HepG2 (cell line): ENCODE data around the gene PLCB4. TPM values are rescaled to one million over a fixed set of nuclear protein-coding genes. Genes with fewer than 3 reads are reported as not detected.
A peak's percentile ranks its signal among the peaks of the same experiment; 100 is the strongest.

Source experiments
- ATAC-seq: fragments of 200-7000 bp; cut with Tn5 transposase; 3 replicates; pipeline ENCODE4 v1.9.1; 2020; ENCODE audit warnings: mild to moderate bottlenecking, moderate library complexity
- BruUV-seq: library from RNA; stranded (reverse); fragments of 400-500 nt; replicated peaks from 2 replicates; lab custom pipeline; 2021; lab: Mats Ljungman, UMichigan
- CTCF ChIA-PET: fragments of 300-600 bp; formaldehyde crosslinking; extraction: SDS; loops from one replicate; lab custom pipeline; 2021; ENCODE audit warnings: low total read pairs, inconsistent platforms, low intra/inter-chr PET ratio; lab: Yijun Ruan, JAX
- POLR2A ChIA-PET: fragments of 350-600 bp; sonication (Branson Sonifier 250); formaldehyde crosslinking; loops from one replicate; lab custom pipeline; 2020; ENCODE audit warnings: antibody characterized with exemption, inconsistent platforms; lab: Yijun Ruan, JAX
- DNase-seq: peaks from one replicate; pipeline ENCODE4 v3.0.0-alpha.2; 2015; ENCODE audit warnings: low spot score
- FAIRE-seq: peaks from 3 replicates; lab custom pipeline; 2011; peaks lifted over from hg19 to GRCh38; lab: Jason Lieb, UNC
- H2AFZ ChIP-seq: one replicate; pipeline ENCODE4 v1.6.1; 2011; ENCODE audit warnings: low read length, inconsistent platforms
- H3K27ac ChIP-seq: fragments of 300-600 bp; 3 replicates; pipeline ENCODE4 v1.8.0; 2011; ENCODE audit warnings: mixed run types, mild to moderate bottlenecking, mixed read lengths, low read length, inconsistent platforms; ENCODE audit not compliant: insufficient read depth; ENCODE audit errors: extremely low read length
- H3K27me3 ChIP-seq, 2 experiments: fragments of 200-600 bp in 1 of 2; 2 replicates in 1 of 2; 3 replicates in 1 of 2; pipeline versions ENCODE4 v1.6.0 to v1.8.0; 2011; ENCODE audit warnings: low read length in 2 of 2, mild to moderate bottlenecking in 2 of 2, moderate library complexity in 2 of 2, inconsistent platforms in 1 of 2; ENCODE audit not compliant: insufficient read depth in 2 of 2, control insufficient read depth in 1 of 2
- H3K36me3 ChIP-seq, 2 experiments: fragments of 200-600 bp in 1 of 2; replicated peaks in 1 of 2; 2 replicates in 1 of 2; 3 replicates in 1 of 2; pipeline versions ENCODE4 v1.5.1 to v1.8.0; 2011; ENCODE audit warnings: low read length in 2 of 2, inconsistent platforms in 1 of 2; ENCODE audit not compliant: insufficient read depth in 2 of 2, control insufficient read depth in 1 of 2
- H3K4me1 ChIP-seq: 2 replicates; pipeline ENCODE4 v1.5.1; 2012; ENCODE audit warnings: low read length, inconsistent platforms; ENCODE audit not compliant: insufficient read depth
- H3K4me2 ChIP-seq: 2 replicates; pipeline ENCODE4 v1.6.0; 2011; ENCODE audit warnings: low read depth, low read length, inconsistent platforms
- H3K4me3 ChIP-seq, 3 experiments: fragments of 200-600 bp in 1 of 3; sonication (generic), shearing (Covaris generic) in 1 of 3; replicated peaks in 1 of 3; 2 replicates each; pipeline ENCODE4 v1.5.1; 2011 to 2016; ENCODE audit warnings: low read length in 3 of 3, inconsistent platforms in 2 of 3, low read depth in 2 of 3, mild to moderate bottlenecking in 2 of 3, control low read depth in 1 of 3, mixed read lengths in 1 of 3; ENCODE audit not compliant: insufficient read depth in 1 of 3
- H3K79me2 ChIP-seq: one replicate; pipeline ENCODE4 v1.6.1; 2011; ENCODE audit warnings: low read length, inconsistent platforms; ENCODE audit not compliant: insufficient read depth
- H3K9ac ChIP-seq: 2 replicates; pipeline ENCODE4 v1.6.0; 2011; ENCODE audit warnings: mild to moderate bottlenecking, low read depth, low read length, inconsistent platforms; ENCODE audit not compliant: insufficient read depth
- H3K9me3 ChIP-seq: 2 replicates; pipeline ENCODE4 v1.5.1; 2012; ENCODE audit warnings: mild to moderate bottlenecking, low read length
- H4K20me1 ChIP-seq: 2 replicates; pipeline ENCODE4 v1.6.0; 2011; ENCODE audit warnings: inconsistent platforms, mild to moderate bottlenecking, low read length, moderate library complexity; ENCODE audit not compliant: insufficient read depth
- ATF7 ChIP-seq, 2 experiments: fragments of 450-650 bp in 1 of 2; sonication (generic) in 1 of 2; formaldehyde crosslinking in 1 of 2; IDR thresholded peaks; 2 replicates each; pipeline versions ENCODE4 v1.4.0 to v1.6.1; 2016 to 2020; ENCODE audit warnings: antibody characterized with exemption in 1 of 2, mild to moderate bottlenecking in 1 of 2, missing genetic modification reagents in 1 of 2
- CBX2 ChIP-seq, 2 experiments: fragments of 200-600 bp in 1 of 2; sonication (generic); formaldehyde crosslinking in 1 of 2; IDR thresholded peaks; 2 replicates each; pipeline versions ENCODE4 v1.7.0 to v1.8.1; 2018 to 2022; ENCODE audit warnings: low read depth in 2 of 2, low read length in 1 of 2, mild to moderate bottlenecking in 1 of 2, missing genetic modification reagents in 1 of 2
- EZH2 ChIP-seq: conservative IDR thresholded peaks from 2 replicates; pipeline ENCODE4 v1.6.1; 2012; ENCODE audit warnings: mild to moderate bottlenecking, low read depth, low read length, moderate library complexity
- HNRNPLL ChIP-seq: fragments of 200-400 bp; formaldehyde crosslinking; IDR thresholded peaks from 2 replicates; pipeline ENCODE4 v1.6.1; 2017; ENCODE audit warnings: mild to moderate bottlenecking, low read depth, low read length; ENCODE audit not compliant: poor library complexity, severe bottlenecking
- KAT7 ChIP-seq: IDR thresholded peaks from 2 replicates; pipeline ENCODE4 v1.6.1; 2018; ENCODE audit warnings: borderline replicate concordance, missing compliant biosample characterization
- WGBS: methylation state at CpG from one replicate; pipeline ENCODE4 v1.1.6; 2017; ENCODE audit warnings: low lambda C conversion rate; 5-methylcytosine and 5-hydroxymethylcytosine counted together
- in situ Hi-C: cut with HindIII; loops from 2 replicates; pipeline ENCODE4 v1.10.0; 2017; ENCODE audit warnings: low pct_unique_long_range_greater_than_20kb; ENCODE audit not compliant: extremely low pct_ligation_motif_present
- intact Hi-C: fragments of 100-400 bp; cut with micrococcal nuclease; formaldehyde crosslinking; loops from one replicate; pipeline ENCODE4 v1.10.0; 2022; ENCODE audit not compliant: unreplicated experiment
- polyA plus RNA-seq, 8 experiments: library from polyadenylated mRNA; depleted of rRNA in 3 of 8; stranded (reverse) in 7 of 8; unstranded in 1 of 8; fragments of >200 nt; fragmentation: Illumina TruSeq in 4 of 8; extraction: Trizol in 4 of 8; gene quantifications; 2 replicates each; pipeline versions ENCODE4 v1.2.1 to v1.2.3, GENCODE V29; 2011 to 2016; ENCODE audit warnings: low read depth in 4 of 8, missing spikeins in 1 of 8, mixed read lengths in 1 of 8; ENCODE audit not compliant: insufficient read depth in 1 of 8
- total RNA-seq, 5 experiments: library from RNA; depleted of rRNA; stranded (reverse); fragments of >200 nt; fragmentation: Illumina TruSeq; extraction: Trizol; gene quantifications; 2 replicates each; pipeline ENCODE4 v1.2.3, GENCODE V29; 2016; ENCODE audit warnings: low read depth in 1 of 5
- TF ChIP-seq, protein P1 (sequence below), 2 experiments: IDR thresholded peaks; 2 replicates each; pipeline ENCODE4 v1.6.1; 2011 to 2012; ENCODE audit warnings: low read length in 2 of 2, borderline replicate concordance in 1 of 2, low read depth in 1 of 2, mild to moderate bottlenecking in 1 of 2, moderate library complexity in 1 of 2

Gene PLCB4
- total and polyA plus RNA-seq, 2 of the 13 experiments (the other 11 are each of a cell fraction or from before 2014, with no cell fraction given): 0.01 TPM; not detected in 1

DNA sequence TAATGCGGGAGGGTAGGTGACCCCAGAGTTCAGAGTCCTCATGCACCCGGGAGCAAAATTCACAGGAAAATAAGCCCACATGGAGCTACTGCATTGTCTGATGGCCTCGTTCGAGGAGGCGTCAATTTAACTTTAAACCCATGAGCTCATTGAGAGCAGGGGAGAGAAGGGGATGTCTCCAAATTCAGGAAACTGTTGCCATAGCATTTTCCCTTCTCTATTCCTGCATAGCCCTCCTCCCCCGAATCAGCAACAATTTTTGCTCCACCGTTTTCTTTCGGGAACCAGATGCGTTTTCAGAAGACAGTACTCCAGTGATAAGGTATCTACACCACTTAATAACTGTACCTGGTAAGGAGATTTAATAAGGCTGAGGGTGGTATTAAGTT, 445.2 kb downstream of the PLCB4 start (continued):
- no peak for TF ChIP-seq HNRNPLL

DNA sequence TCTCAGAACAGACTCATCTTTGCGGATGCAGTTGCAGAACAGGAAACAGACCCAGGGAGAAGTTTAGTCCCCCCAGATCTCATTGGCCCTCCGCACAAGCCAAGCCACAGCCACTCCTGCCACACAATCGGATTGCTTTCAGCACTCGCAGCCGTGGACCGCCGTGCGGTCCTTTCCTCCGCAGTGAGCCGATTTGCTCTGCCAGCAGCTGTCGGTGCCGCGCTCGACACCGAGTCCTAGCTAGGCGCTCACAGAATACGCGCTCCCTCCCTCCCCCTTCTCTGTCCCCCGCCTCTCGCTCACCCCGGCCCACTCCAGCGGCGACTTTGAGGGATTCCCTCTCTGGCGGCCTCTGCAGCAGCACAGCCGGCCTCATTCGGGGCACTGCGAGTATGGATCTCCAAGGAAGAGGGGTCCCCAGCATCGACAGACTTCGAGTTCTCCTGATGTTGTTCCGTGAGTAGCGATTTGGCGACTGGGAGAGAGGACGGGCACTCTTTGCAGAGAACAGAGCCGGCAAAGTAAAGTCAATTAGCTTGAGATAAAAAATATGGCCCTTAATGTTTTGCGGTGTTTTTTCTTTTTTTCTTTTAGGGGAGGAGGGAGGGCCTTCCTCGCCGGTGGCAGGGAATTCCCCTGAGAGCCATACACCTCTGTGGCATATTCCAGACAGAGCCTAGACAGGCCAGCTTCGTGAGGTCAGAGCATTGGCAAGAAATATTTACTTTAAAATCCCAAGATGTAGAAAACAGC, 445.8 kb downstream of the PLCB4 start, which contains the start of gene LAMP5:
LAMP5 (plus strand) TSS at position 130 of the 753 bp plus-strand sequence; CDS start at position 393, 263 bp downstream.
- peak; percentile 74 for ATAC-seq
- no peaks in the 10 kb centered on the region for H3K4me1 ChIP-seq
- no peaks in the 10 kb centered on the region for H3K36me3 ChIP-seq
- ChIA-PET POLR2A (no interaction called here), CTCF (no interaction called here)
- no TSS peak for BruUV-seq
- no peak within 1 kb of the TSS for H3K4me2 ChIP-seq
- H4K20me1 ChIP-seq: no peaks in the 10 kb centered on the region
- H3K79me2 ChIP-seq: no peaks in the 10 kb centered on the region
- no peak within 1 kb of the TSS for H3K27ac ChIP-seq
- no peak within 1 kb of the TSS for H2AFZ ChIP-seq
- TF ChIP-seq KAT7 (CRISPR knock-in tag): no peak
- TF ChIP-seq ATF7 (IDR thresholded peaks at IDR 0.05): no peak
- TF ChIP-seq ATF7 (CRISPR knock-in tag; IDR thresholded peaks at IDR 0.05): no peak
- peak; percentile 86 for TF ChIP-seq EZH2
- TF ChIP-seq CBX2 (IDR thresholded peaks at IDR 0.05; ENCODE audit: low read depth, low read length): peak; percentile 40; the same call in 1 of the 2 replicates
- TF ChIP-seq CBX2 (CRISPR knock-in tag; IDR thresholded peaks at IDR 0.05; ENCODE audit: low read depth): no peak
- TF ChIP-seq, protein P1, sequence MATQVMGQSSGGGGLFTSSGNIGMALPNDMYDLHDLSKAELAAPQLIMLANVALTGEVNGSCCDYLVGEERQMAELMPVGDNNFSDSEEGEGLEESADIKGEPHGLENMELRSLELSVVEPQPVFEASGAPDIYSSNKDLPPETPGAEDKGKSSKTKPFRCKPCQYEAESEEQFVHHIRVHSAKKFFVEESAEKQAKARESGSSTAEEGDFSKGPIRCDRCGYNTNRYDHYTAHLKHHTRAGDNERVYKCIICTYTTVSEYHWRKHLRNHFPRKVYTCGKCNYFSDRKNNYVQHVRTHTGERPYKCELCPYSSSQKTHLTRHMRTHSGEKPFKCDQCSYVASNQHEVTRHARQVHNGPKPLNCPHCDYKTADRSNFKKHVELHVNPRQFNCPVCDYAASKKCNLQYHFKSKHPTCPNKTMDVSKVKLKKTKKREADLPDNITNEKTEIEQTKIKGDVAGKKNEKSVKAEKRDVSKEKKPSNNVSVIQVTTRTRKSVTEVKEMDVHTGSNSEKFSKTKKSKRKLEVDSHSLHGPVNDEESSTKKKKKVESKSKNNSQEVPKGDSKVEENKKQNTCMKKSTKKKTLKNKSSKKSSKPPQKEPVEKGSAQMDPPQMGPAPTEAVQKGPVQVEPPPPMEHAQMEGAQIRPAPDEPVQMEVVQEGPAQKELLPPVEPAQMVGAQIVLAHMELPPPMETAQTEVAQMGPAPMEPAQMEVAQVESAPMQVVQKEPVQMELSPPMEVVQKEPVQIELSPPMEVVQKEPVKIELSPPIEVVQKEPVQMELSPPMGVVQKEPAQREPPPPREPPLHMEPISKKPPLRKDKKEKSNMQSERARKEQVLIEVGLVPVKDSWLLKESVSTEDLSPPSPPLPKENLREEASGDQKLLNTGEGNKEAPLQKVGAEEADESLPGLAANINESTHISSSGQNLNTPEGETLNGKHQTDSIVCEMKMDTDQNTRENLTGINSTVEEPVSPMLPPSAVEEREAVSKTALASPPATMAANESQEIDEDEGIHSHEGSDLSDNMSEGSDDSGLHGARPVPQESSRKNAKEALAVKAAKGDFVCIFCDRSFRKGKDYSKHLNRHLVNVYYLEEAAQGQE (IDR thresholded peaks at IDR 0.05; ENCODE audit: borderline replicate concordance in 1 of 2, low read depth in 1 of 2, low read length in 2 of 2): peak; percentile 8 to 83; a peak in 3 of 4 replicates
- TF ChIP-seq, all 625 proteins: peak for 3
- Histone ChIP-seq H3K4me3 (no peak within 1 kb of the TSS), H3K27me3 (peaks cover 2 to 62% of the 10 kb centered on the region in 2 experiments; a peak in 4 of 5 replicates), H3K9me3 (no peaks in the 10 kb centered on the region), H3K9ac (no peak within 1 kb of the TSS)
- WGBS: 12% methylated on average over 38 of the region's 38 CpGs
- intact Hi-C loops: no loop called here
- no peak for FAIRE-seq
- no peak for DNase-seq
- in situ Hi-C loops: no loop called here
